ENCODE measurements around the gene PSMC3.

DNA sequence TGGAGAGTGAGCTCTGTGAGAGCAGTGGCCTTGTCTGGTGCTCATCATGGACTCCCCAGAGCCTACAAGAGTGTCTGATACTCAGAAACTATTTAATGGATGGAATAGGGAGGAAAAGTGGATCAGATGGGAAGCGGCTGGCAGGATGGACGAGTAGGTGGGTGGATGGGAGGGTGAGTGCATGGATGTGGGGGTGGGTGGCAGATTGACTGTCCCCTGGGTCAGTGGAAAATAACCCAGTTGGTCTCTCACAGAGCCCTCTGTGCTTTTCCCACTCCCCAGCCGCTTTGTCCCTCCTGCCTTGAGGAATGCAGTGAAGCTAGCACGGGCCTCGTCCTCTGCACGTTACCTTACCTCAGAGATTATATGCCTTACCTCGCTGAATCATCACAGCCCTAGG lies 53.8 kb downstream of the PSMC3 start:
- TF ChIP-seq, protein P1, sequence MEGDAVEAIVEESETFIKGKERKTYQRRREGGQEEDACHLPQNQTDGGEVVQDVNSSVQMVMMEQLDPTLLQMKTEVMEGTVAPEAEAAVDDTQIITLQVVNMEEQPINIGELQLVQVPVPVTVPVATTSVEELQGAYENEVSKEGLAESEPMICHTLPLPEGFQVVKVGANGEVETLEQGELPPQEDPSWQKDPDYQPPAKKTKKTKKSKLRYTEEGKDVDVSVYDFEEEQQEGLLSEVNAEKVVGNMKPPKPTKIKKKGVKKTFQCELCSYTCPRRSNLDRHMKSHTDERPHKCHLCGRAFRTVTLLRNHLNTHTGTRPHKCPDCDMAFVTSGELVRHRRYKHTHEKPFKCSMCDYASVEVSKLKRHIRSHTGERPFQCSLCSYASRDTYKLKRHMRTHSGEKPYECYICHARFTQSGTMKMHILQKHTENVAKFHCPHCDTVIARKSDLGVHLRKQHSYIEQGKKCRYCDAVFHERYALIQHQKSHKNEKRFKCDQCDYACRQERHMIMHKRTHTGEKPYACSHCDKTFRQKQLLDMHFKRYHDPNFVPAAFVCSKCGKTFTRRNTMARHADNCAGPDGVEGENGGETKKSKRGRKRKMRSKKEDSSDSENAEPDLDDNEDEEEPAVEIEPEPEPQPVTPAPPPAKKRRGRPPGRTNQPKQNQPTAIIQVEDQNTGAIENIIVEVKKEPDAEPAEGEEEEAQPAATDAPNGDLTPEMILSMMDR (IDR thresholded peaks at IDR 0.05) = no peak
- TF ChIP-seq POLR2A (IDR thresholded peaks at IDR 0.05) = no peak

All from heart left ventricle (tissue), 13 donors.